ENCODE data around the gene RNF2.

- TF ChIP-seq CTCF (IDR thresholded peaks at IDR 0.05; ENCODE audit: poor library complexity, severe bottlenecking) (no peak), TAF1 (IDR thresholded peaks at IDR 0.05; ENCODE audit: low read depth) (no peak), REST (IDR thresholded peaks at IDR 0.05; ENCODE audit: borderline replicate concordance) (no peak), SMC3 (conservative IDR thresholded peaks at IDR 0.05; ENCODE audit: poor library complexity) (no peak), RAD21 (conservative IDR thresholded peaks at IDR 0.05) (no peak), EP300 (conservative IDR thresholded peaks at IDR 0.05; ENCODE audit: poor library complexity, severe bottlenecking) (no peak), EZH2 (IDR thresholded peaks at IDR 0.05; ENCODE audit: borderline replicate concordance, insufficient read depth, low read length, poor library complexity, severe bottlenecking) (no peak), POLR2AphosphoS5 (IDR thresholded peaks at IDR 0.05) (no peak), MXI1 (conservative IDR thresholded peaks at IDR 0.05; ENCODE audit: poor library complexity, severe bottlenecking) (no peak)
Observed at GRCh38 chr1:185033686-185034085, 11.7 kb upstream of the RNF2 start.
